Ishikawa (cell line): ENCODE measurements around the gene KIF26B.

ENCODE experiments used
- CEBPB ChIP-seq: IDR thresholded peaks from 2 replicates; pipeline ENCODE4 v1.6.1; 2012
- CREB1 ChIP-seq: IDR thresholded peaks from 2 replicates; pipeline ENCODE4 v1.6.1; 2012; ENCODE audit warnings: low read depth
- EGR1 ChIP-seq: IDR thresholded peaks from 2 replicates; pipeline ENCODE4 v1.6.1; 2012
- EP300 ChIP-seq: IDR thresholded peaks from 2 replicates; pipeline ENCODE4 v1.6.1; 2012; ENCODE audit warnings: borderline replicate concordance
- FOXM1 ChIP-seq: IDR thresholded peaks from 2 replicates; pipeline ENCODE4 v1.6.1; 2012; ENCODE audit warnings: low read depth, borderline replicate concordance
- MAX ChIP-seq: IDR thresholded peaks from 2 replicates; pipeline ENCODE4 v1.6.1; 2012
- NFIC ChIP-seq: IDR thresholded peaks from 2 replicates; pipeline ENCODE4 v1.6.1; 2012
- RAD21 ChIP-seq: IDR thresholded peaks from 2 replicates; pipeline ENCODE4 v1.6.1; 2012; ENCODE audit warnings: low read depth
- REST ChIP-seq: IDR thresholded peaks from 2 replicates; pipeline ENCODE4 v1.6.1; 2012; ENCODE audit warnings: low read depth, mild to moderate bottlenecking
- TAF1 ChIP-seq: IDR thresholded peaks from 2 replicates; pipeline ENCODE4 v1.6.1; 2012; ENCODE audit warnings: low read depth, mild to moderate bottlenecking
- TCF12 ChIP-seq: IDR thresholded peaks from 2 replicates; pipeline ENCODE4 v1.6.1; 2012; ENCODE audit warnings: low read depth
- TEAD4 ChIP-seq: IDR thresholded peaks from 2 replicates; pipeline ENCODE4 v1.6.1; 2012
- YY1 ChIP-seq: IDR thresholded peaks from 2 replicates; pipeline ENCODE4 v1.6.1; 2012; ENCODE audit warnings: low read depth
- ZBTB7A ChIP-seq: IDR thresholded peaks from 2 replicates; pipeline ENCODE4 v1.6.1; 2012; ENCODE audit warnings: low read depth
- TF ChIP-seq, protein P1 (sequence below): IDR thresholded peaks from 2 replicates; pipeline ENCODE4 v1.6.1; 2012

The KIF26B gene

DNA sequence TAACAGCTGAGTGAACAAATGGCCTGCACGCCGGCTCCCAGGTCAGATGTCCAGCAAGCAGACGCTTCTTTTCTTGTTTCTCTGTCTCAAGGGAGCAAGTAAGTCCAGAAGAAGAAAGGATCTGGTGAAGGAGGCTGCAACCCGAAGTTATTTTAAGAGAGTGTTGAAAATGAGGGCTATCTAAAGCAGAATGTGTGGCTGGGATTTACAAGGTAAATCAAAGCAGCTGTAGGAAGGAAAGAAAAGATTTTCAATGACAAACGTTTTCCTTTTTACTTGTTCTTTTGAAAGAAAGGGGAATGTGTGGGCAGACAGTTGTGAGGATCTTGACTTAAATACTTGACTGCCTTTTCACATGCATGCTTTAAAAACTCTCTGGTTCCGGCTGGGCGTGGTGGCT, 311.5 kb downstream of the KIF26B start:
- no peak for TF ChIP-seq EP300
- TF ChIP-seq FOXM1: no peak
- no peak for TF ChIP-seq NFIC
- no peak for TF ChIP-seq CEBPB
- TF ChIP-seq EGR1: no peak
- TF ChIP-seq TEAD4: no peak
- TF ChIP-seq CREB1: no peak
- no peak for TF ChIP-seq RAD21
- no peak for TF ChIP-seq MAX
- TF ChIP-seq REST: no peak
- no peak for TF ChIP-seq TAF1
- TF ChIP-seq YY1: no peak
- TF ChIP-seq, protein P1, sequence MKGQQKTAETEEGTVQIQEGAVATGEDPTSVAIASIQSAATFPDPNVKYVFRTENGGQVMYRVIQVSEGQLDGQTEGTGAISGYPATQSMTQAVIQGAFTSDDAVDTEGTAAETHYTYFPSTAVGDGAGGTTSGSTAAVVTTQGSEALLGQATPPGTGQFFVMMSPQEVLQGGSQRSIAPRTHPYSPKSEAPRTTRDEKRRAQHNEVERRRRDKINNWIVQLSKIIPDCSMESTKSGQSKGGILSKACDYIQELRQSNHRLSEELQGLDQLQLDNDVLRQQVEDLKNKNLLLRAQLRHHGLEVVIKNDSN: no peak
- no peak for TF ChIP-seq ZBTB7A
- no peak for TF ChIP-seq TCF12

DNA sequence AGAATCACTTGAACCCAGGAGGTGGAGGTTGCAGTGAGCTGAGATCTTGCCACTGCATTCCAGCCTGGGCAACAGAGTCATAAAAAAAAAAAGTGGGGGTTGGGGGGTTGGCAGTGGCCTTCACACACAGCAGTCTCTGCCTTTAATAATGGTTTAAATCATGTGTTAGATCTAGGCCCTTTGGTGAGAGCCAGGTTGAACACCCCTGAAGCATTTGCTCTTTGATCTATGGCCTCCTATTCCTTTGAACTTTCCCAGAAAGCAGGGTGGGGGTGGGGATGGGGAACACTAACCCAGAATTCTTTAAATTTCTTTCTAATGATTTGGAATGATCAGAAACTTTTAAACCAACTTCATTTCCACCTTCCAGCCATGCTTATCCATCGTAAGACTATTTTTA, 313.0 kb downstream of the KIF26B start:
- no peak for TF ChIP-seq EP300
- no peak for TF ChIP-seq EGR1
- no peak for TF ChIP-seq MAX
- no peak for TF ChIP-seq TCF12
- no peak for TF ChIP-seq NFIC
- TF ChIP-seq RAD21: no peak
- no peak for TF ChIP-seq TEAD4
- TF ChIP-seq ZBTB7A: no peak

DNA sequence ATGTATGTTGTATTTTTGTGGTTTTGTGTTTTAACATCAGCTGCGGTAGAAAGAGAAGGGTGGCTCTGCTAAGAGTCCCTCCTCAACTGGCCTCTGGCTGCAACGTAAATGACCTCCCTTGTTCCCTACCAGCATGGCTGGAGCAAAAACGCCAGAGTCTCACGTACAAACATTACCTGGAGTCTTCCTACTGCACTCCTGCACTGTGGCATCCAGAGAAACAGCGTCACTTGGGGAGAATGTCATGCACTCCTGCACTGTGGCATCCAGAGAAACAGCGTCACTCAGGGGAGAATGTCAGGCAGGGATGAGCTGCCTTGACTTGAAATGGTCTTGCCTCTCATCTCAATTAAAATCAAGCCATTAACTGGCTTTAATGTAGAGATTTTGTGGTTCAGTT, 314.2 kb downstream of the KIF26B start:
- TF ChIP-seq MAX (no peak), NFIC (no peak), REST (no peak), TCF12 (no peak), TEAD4 (no peak), FOXM1 (no peak), RAD21 (no peak), EGR1 (no peak)
- TF ChIP-seq, protein P1: no peak

GRCh38 chr1:245469734-245470133, 314.9 kb downstream of the KIF26B start:
- TF ChIP-seq TAF1 (no peak), CEBPB (peak; percentile 49)

GRCh38 chr1:245475126-245475525, 320.3 kb downstream of the KIF26B start:
- TF ChIP-seq TAF1: no peak
- no peak for TF ChIP-seq NFIC
- no peak for TF ChIP-seq EP300
- TF ChIP-seq EGR1: no peak
- no peak for TF ChIP-seq TEAD4
- TF ChIP-seq YY1: no peak
- no peak for TF ChIP-seq CEBPB
- no peak for TF ChIP-seq FOXM1
- no peak for TF ChIP-seq TCF12
- TF ChIP-seq RAD21: no peak
- TF ChIP-seq ZBTB7A: no peak
- TF ChIP-seq, protein P1: no peak
- no peak for TF ChIP-seq CREB1
- no peak for TF ChIP-seq REST
- no peak for TF ChIP-seq MAX
